GM21737 (cell line): ENCODE results near the gene KISS1.
A peak's percentile ranks its signal among the peaks of the same experiment; 100 is the strongest.

ENCODE experiments used
- ATAC-seq: cut with Tn5 transposase; IDR thresholded peaks from one replicate; pipeline ENCODE4 v1.9.1; 2021; ENCODE audit warnings: mild to moderate bottlenecking, moderate library complexity; ENCODE audit not compliant: unreplicated experiment

The KISS1 gene

DNA sequence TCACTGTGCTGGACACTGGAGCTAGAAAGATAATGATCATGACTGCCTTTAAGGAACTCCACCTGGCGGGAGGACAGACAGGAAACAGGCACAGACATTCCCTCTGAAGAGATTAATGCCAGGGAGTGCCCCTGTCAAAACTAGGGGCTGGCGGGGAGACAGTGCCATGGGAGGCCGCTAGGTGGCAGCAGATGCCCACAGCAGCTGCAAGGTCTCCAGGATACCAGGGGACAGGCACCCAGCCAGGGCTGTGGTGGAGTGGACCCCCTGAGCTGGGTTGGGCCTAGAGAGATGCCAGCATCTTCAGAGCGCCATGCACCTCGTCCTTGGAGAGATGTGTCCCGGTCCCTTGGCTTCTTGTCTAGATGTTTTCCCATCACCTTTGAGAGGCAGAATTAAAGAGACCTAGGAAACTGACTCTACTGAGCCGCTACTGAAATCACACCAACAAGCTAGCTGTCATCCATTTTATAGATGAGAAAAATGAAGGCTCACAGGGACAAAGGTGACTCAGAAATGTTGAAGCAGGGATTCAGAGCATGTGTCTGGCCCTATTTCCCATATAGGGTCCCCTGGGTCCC lies 33.7 kb downstream of the KISS1 start:
- ATAC-seq, result peak; percentile 72

DNA sequence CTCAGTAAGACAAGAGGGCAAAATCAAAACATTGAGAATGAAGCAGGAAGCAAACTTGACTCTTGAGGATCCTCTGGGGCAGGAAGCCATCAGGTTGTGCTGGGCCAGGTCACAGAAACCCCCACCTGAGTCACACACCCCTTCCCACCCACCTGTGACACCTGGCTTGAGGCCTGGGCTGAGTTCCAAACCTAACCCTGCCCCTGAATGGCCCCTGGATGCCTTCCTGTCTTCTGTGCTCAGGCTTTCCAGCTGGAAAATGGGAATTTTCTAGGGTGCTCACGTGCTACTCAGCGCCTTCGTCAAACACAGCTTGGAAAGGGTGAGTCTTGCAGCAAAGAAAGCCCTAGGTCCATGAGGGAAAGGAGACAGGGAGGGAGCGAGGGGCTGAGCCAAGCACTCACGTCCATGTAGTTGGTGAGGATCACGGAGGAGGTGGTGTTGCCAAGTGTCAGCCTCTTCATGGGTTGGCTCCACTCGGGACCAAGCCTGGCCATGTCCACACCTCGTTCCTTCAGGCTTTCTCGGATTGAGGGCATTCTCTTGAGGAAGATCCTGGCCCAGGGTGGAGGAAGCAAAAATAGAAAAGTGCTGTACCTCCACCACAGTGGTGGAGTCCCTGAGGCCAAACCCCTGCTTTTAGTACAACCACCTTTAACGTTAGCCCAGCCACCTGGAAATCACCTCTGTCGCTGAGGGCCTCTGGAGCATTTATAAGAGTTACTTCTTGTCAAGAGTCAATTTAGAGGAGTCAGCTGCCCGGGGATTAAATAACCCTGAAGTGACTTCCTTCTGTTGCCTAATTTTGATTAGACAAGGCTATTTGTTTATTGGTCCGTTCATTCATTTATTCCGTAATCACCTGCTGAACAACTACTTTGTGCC lies 34.4 kb downstream of the KISS1 start:
- no peak for ATAC-seq

DNA sequence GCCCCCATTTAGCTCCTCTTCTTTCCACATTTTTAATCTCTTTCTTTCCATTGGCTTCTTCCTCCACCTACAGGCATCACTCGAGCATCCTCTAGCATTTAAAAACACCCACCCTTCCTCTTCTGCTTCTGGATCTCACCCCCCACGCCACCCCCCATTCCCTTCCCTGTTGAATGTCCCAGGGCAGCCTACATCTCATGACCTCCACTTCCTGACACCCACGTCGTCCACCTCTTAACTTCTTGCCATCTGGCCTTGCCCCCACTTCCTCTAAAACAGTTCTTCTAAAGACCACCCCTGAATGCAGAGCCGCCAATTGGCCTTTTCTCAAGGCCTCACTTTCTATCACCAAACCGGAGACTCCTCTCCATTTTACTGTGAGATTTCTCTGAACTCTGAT lies 38.3 kb downstream of the KISS1 start:
- no peak for ATAC-seq

DNA sequence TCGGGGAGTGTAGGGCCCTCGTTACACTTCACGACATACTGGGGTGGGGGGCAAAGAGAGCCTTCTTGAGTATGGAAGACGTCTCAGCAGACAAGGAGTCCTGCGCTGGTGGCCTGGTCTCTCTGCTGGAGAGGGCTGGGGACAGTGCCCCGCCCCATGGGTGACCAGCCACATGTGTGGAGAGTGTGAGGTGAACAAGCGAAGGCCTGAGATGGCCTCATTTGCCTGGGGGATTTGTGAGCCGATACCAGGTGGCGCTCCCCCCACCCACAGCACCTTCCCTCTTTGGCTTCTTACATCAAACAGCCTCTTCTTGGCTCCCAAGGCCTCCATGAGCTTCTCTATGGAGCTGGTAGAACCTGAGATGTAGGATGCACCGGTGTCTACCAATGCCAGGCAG lies 40.4 kb downstream of the KISS1 start:
- ATAC-seq, result no peak

DNA sequence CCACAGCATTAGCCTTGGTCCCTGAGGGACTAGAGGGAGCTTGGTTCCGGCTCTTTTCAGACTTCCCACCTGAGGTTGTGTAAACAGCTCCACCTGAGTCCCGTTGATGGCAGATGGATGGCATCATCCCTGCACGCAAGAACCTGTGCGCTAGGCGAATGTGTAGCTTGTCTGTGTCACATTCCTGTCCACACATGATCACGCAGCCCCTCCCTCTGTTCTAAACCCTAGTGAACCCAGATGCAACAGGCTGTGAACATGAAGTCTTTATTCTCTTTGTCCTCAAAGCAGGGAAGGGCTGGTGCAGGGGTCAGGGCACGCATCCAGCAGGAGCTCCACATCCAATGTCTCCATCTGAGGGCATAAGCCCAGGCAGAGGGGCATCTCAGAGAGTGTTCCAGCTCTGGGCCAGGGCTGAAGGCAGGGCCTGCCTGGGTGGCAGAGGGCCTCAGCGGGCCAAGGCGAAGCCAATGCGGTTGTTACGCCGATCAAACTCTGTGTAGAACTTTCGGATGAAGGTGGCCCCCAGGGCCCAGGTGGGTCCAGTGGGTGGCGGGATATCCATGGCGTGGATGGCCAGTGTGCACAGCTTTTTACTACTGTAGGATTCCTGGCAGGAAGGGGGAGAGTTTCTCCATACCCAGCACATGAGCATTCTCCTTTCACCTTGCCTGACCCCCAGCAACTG lies 41.6 kb downstream of the KISS1 start:
- ATAC-seq, result no peak

DNA sequence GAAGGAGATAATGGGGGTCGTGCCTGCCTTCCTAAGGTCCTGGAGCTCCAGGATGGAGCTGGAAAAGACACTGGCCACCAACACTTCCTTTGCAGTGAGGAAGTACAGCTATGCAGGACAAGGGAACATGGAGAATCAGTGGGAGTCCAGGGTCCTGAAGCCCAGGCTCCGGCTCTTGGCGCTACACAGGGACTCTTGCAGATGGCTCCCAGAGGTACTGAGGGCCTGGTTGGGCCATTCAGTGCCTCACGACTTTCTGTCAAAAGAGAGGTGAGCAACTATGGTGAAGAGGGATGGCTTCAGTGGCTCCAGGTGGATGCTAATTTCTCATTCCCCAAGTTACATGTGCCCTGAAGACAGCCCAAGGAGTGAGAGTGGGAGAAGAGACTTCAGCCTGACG lies 42.6 kb downstream of the KISS1 start:
- no peak for ATAC-seq

DNA sequence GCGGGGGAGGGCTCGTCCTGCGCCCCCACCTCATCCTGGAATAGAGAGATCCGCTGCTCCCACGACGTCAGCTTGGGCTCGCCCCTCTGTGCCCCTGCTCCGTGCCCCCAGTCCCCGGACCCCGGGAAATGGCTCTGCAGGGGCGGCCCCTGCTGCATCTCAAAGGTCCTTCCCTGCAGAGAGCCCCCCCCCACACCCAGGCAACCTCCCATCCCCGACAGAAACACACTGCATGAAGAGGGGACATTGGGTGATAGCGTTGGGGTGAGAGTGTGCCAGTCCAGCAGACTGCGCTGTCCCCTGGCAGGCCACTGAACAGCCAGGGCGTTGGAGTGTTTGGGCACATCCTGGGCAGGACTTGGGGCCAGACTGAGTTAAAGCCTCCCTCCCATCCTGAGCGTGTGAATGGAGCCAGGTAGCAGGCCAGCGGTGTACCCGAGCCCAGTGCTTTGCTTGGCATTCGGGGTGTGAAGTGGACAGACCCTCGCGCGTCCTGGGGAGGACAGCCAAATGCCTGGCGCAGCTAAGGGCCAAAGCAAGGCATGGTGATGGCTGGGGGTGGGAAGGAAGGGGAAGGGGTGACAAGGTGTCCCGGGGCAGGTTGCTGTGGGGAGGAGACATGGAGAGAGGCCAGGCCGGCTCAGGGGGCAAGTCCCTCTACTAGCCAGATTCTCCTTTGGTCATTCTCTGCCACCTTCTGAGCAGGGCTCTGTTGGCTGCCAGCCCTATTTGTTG lies 43.8 kb downstream of the KISS1 start:
- no peak for ATAC-seq

DNA sequence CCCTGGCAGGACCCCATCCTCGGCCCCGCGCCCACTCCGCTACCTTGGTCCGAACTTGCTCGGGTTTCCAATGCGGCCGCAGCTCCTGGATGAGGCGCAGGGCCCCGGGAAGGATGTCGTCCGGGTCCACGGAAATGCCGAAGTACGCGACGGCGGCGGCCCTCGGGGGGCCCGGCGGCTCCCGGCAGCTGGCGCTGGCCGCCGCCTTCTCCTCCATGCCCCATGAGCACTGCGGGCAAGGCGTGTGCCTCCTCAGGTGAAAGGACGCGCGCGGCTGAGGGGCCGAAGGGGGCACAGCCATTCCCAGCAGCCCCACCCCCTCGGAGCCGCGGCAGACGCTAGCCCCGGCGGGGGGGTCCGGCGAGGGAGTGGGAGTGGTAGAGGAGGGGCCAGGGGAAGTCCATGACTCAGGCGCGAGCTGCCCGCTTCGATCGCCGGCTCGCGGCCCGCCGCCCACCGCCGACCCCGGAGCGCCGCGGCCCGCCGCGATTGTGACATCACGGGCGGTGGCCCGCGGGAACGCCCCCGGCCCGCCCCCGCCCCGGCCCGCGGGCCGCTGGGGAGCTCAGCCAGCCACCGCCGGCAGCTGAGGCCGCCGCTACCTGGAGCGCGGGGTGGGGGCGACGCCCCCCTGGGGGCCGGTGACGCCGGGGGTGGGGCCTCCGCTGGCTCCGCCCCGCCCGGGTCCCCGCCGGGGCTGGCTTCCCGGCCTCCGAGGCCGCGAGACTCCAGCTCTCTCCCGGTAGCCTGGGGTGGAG lies 44.6 kb downstream of the KISS1 start, which contains the start of gene ETNK2:
TSS of gene ETNK2 (minus strand) at position 493 of the 758 bp plus-strand sequence. CDS start at position 301, 192 bp downstream.
- no peak for ATAC-seq

DNA sequence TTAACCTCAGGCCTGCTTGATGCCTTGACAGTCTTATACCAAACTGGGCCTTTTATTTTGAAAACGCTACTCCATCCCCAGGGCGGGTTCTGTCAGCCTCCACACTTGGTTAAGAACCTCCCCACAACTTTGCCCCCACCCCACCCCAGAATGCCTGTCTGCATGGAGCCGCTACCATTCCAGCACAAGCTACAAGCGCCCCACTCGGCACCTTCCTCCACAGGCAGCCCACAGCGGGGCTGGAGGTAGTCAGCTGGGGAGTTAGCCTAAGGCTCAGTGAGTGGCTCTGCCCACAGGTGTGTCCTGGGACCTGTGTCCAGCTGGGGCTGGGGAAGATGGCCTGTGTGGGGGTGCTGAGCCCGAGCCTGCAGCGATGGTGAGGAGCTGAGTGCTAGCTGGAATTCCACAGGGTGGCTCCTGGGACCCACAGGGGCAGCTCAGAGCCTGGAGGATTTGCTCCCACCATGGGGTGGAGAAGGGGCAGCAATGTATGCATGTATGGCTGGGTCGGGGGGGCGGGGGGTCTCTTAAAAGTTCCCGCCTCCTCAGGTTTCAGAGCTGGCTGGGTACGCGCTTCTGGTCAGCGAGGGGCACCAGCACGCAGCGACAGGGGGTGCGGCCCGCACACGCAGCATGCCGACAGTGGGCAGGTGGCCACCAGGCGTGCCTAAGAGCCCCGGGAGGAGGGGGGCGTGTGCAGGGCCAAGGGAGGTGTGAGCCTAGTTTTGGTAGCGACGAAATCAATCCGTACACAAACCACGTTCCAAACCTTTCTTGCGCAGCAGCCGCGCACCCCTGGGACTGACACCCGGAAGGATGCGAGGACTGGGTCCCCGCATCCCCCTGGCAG lies 45.4 kb downstream of the KISS1 start:
- ATAC-seq, result no peak

DNA sequence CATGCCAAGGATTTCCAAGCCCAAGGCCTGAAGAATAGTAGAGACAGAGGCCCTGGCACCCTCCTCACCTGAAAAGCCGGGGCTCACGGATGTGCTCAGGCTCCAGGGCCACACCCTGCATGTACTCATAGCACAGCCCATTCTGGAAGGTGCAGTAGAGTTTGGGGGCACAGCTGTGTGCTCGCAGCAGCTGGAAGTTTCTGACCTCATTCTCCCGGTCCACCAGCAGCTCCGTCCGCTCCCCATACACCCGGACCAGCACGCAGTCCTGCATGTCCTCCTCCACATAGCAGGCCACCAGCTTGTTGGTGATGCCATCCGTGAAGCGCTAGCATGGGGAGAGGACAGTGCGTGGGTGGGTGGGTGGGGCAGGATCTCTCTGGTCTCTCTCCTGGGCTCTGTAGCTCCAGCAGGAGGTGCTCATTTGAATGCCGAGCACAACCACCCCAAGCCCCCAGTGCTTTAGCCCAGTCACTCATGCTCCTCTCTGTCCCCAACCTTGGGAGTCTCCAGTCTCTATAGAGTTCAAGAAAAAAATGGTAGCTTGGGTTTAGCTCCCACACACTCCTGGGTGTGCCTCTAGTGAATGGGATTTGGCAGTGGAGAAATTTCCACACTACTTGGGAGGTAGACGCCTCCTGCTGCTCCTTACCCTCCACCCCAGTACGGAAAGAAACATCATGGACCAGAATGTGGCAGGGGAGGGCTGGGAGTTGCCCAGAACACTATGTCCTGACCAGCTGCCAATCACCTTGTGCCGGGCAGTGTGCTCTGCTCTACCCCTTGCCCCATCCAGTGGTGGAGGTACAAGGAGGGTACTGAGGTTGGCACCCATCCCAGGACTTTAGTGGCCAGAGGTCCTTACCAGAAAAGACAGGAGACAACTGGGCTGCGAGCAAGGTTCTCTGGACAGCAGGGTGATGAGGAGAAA lies 46.4 kb downstream of the KISS1 start:
- no peak for ATAC-seq

DNA sequence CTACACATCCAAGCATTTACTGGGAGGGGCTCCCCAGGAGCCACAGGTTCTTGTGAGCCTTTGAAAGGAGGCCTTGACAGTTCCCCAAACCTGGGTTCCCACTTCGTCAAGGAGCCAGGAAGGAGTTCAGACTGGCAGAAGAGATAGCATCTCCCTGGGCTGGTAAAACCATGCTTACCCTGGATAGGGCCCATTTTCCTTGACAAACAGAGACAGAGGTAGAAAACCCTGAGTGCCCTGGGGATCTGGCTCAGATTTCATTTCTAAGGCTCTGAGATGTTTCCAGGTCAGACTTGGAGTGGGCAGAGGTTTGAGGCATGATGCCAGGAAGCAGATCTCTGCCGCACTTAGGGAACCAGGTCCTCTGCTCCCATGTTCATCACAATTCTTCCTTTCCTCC lies 47.2 kb downstream of the KISS1 start:
- ATAC-seq, result no peak

DNA sequence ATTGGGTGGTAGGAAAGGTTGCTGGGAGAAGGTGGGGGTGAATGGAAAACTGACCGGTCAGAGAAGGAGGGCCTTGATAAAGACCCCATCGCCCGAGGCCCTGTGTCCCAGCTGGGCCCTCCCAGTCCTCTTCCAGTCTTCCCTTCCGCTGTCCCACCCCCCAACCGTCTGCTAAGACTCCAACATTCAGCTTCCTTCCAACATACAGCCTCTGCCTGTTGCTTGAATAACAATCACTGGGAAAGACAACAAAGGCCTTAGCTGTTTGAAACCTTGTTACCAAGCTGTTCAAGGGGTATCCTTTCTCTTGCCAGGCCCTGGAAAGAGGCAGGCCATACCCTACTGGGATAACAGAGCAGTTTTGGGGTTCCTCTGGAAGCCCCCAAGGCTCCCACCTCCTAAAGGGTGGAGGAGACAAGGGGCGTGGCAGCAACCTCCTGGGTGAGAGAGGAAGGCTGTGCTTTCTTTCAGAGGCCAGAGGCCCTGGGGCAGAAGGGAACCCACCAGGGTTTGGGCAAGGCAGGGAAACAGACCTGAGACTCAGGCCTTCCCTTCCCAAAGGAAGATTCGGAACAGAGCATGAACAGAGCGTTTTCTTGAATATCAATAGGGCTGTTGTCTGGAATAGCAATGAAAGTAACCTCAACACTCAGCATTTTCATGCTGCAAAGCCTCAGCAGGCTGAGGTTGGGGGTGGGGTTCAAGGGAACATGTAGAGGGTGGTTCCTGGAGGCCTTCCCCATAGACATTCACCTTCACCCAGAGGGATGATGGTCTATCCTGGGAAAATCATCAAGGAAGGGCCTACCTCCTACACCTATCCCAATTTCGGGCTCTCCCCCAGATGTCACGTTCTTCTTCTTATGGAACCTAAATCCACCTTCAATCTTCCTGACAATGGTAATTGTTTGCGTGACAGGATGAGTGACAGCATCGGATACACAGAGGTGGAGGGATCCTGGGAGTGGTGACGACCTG lies 48.6 kb downstream of the KISS1 start:
- no peak for ATAC-seq

DNA sequence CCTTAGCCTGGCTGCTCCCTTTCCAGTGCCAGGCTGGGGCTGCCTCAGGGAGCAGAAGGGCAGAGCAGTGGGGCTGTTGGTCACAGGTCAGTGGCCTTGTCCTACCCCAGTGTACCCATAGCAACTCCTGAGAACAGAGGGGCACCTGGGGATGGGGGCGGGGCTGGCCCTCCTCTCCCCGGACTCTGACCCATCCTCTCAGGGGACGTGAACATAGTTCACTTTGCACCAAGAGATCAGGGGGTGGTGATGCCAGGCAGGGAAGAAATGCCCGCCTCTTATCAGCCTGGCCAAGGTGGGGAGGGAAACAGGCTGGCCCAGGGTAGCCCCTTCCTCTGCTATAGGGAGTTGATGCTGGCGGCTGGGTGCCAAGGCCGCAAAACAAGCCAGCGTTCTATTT lies 49.3 kb downstream of the KISS1 start:
- no peak for ATAC-seq

DNA sequence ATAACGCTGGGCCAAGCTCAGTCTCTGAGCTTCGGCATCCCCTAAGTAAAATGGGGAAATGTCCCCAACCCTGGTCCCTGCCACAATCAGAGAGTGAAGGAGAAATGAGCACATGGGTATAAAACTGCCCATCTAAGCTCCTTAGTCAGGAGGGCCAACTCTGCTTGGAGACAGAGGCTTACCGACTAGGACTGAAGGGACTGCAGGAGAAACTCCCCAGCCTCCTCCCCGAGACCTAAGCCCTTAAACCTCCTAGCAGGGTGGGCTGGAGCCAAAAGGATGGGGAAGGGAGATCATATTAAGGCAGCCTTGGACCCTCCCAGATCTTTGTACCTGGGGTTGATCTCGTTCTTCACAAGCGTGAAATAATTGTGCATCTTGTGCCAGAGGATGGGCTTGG lies 50.0 kb downstream of the KISS1 start:
- ATAC-seq, result no peak

DNA sequence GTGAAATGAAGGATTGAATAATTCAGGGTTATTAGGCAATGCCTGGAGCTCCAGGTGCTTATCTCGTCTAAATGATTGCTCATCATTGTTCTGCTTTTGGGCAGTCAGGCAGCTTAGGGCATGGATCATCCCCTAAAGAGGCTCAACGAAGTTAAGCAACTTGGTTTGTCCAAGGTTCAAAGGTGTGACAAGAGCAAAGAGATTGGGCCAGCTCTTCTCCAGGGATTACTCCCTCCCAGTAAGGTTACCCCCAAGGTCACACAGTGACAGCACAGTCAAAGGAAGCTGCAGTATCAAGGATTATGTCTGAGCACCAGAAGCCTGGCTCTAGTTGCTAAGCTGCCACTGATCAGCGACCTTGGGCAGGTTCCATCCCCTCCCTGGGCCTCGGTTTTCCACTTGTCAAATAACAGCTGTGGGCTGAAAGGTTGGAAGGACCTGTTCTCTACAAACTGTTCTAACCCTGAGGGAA lies 51.2 kb downstream of the KISS1 start:
- ATAC-seq, result no peak

DNA sequence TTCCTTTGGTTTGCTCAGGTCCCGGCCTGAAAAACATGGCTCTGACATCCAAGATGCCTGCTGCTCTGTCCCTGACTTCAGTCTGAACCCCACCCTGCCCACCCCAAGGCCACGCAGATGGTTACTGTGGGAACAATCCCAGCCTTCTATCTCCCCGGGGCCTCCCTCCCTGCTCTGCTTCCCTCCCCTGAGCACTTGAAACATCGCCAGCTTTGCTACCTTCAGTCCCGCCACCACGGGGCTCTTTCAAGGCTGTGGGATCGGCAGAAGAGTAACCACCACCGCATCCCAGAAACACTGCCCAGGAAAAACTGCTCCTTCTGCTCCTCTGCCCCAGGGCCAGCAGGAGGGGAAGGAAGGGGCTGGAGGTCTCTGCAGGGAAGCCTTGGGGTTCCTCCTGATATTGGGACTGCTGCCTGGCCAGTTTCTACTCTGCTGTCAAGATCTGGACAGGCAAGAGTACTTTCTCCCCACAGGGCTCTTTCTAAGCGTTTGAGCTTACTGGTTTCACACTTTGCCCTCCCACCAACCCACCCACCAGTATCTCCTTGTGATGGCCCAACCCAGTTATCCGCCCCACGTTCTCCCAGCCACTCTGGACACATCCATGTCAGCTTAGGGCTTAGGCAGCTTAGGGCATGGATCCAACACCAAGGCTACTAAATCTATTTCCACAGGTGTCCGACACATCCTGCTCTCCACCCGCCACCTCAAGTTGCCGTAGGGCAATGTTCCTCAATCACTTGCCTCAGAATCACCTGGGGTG lies 52.8 kb downstream of the KISS1 start:
- ATAC-seq, result no peak
